ENCODE measurements around the gene TADA3.

The TADA3 gene

DNA sequence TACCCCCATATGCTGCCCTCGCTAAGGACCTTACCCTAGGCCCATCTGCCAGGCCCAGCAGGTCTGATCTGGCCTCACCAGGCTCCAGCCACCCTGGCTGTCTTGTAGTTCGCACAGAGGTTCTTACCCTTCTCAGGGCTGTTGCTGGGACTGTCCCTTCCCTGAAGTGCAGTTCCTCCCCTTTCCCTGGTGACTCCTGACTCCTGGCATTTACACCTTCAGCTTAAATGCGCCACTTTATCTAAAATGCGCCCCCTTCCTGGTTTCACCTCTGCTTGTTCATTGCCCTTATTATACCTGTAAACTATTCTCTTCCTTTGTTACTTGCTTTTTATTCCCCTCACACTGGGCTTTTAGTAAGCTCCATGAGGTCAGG, 17.0 kb upstream of the TADA3 start:
- DNase-seq = no peak

DNA sequence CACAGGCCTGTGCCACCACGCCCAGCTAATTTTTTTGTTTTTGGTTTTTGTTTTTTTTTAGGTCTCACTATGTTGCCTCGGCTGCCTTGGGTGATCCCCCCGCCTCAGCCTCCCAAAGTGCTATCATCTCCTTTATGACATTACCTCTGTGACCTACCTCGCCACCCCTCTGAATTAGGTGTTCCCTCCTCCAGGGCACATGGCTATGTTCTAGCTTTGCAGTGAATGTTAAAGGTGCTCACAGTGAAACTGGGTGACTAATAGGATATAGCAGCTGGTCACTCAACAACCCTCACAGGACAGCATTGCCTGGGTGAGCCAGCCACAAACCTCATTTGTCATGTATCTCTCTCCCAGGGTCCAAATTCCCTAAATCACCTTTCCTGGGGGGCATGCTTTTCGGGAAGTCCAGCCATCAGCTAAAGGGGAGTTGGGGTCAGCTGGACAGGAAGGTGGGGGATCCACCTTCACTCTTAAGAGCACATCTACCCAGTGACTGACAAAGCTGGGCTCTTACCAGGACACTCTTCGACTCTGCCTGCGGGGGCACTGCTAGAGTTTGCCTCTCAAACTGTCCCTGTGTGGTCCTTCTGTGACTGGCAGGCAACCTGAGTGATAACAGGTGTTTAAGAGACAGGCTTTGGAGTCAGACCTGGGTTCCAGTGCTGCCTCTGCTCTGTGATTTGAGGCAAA, 16.2 kb upstream of the TADA3 start:
- no peak for DNase-seq

DNA sequence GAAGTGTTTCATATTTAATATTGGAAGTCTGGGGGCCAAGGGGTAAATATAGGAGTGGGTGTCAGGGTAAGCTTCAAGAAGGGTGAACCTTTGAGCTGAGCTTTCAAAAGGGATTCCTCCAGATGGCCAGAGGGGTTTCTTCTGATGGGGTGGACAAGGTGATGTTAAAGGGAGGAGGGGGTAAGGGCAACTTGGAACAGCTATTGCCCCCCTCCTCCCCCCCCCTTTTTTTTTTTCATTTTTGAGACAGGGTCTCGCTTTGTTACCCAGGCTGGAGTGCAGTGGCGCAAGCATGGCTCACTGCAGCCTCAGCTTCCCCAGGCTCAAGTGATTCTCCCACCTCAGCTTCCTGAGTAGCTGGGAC, 15.7 kb upstream of the TADA3 start:
- no peak for DNase-seq

DNA sequence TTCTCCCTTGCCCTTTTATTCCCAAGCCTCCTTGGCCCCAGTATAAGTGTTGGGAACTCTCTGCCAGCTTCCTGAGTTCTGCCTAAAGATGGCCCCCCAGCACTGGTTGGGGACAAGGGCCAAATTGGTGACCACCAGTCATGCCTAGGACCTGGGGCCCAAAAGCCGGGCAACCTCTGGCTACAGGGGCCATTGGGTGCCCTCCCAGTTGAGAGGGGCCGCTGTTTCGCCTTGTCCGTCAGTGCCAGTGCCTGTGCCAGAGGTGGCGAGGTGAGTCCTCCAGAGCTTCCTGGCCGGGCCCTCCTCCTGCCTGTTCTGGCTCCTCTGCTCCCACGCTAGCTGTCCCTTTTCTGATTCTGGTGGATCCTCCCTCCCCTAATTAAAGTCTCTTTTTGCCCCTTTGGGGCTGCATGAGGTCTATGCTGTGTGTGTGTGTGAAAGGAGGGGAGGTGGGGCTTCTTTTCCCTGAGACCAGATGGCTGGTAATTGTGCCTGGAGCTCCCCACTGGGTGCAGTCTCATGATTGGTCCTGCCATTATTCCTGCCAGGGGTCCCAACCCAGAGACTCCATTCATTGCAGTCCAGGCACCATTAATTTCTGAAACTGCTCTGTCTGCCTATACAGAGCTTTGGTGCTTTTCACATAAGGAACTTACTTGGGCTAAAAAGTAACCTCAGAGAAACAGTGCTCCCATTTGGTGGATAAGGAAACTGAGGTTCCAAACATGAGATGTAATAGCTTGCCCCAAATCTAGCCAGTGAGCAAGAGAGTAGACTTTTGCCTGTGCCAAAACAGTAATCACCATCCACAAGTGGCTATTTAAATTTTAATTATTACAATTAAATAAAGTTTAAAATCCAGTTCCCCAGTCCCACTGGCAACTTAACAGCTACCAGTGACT, 14.7 kb upstream of the TADA3 start:
- DNase-seq = no peak

DNA sequence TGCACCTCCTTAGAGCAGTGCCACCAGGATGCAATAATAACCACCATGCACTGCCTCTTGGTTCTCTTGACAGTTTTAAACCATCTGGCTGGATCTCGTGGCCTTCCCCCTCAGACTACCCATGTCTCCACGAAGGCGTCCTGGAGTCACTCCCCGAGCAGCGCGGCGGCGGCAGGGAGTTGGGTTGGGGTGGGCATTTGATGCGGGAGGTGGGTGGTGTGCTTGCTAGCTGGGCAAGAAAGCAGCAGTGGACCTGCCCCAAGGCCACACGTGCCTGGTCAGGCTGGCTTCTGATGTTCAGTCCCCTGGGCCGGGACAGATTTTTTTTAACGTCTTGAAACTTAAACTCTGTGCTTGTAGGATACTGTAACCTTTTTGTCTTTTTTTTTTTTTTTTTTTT, 13.9 kb upstream of the TADA3 start:
- DNase-seq = no peak

DNA sequence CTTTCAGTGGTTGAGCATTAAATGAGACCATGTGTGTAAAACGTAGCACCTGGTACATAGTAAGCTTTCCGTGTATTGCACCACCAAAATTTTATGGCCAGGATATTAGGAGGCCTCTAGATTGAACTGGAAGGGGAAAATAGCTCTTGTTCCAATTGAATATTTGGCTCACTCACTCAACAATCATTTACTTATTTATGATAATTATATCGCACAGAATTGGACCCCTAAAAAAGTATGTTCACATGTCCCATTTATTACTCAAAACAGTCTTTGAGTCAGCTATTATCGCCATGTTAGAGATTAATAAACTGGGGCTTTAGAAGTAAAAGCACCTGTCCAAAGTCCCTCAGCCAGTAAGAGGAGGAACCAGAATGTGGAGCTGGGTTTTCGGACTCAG, 12.7 kb upstream of the TADA3 start:
- no peak for DNase-seq

DNA sequence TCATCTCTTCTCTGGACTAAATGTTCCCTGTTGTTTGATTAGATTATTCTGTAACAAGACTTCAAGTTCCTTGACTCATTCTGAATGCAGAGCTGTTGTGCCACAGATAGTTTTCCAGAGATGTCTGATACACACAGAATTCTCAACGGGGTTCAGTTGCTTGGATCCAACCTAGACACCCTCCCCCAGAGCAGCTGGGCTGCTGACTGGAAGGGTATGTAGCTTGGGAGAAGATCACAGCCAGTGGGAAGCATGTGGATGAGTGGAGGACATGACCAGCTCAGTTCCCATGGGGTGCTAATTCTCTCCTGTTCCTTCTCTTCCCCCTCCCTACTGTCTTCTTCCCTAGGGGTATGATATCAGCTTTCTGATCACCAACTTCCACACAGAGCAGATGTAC, 11.2 kb upstream of the TADA3 start:
- DNase-seq = no peak

DNA sequence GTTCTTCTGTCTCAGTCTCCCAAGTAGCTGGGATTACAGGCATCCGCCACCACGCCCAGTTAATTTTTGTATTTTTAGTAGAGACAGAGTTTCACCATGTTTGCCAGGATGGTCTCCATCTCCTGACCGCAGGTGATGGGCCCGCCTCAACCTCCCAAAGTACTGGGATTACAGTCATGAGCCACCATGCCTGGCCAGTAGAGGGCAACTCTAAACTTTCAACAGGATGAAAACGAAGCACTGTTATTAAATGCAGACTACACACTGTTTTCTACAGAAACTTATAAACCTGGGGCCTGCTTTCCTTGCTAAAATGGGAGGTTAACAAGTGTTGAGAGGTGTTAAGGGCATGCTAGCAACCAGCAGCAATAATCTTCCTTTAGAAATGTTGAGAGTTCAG, 8.3 kb upstream of the TADA3 start:
- DNase-seq = no peak

DNA sequence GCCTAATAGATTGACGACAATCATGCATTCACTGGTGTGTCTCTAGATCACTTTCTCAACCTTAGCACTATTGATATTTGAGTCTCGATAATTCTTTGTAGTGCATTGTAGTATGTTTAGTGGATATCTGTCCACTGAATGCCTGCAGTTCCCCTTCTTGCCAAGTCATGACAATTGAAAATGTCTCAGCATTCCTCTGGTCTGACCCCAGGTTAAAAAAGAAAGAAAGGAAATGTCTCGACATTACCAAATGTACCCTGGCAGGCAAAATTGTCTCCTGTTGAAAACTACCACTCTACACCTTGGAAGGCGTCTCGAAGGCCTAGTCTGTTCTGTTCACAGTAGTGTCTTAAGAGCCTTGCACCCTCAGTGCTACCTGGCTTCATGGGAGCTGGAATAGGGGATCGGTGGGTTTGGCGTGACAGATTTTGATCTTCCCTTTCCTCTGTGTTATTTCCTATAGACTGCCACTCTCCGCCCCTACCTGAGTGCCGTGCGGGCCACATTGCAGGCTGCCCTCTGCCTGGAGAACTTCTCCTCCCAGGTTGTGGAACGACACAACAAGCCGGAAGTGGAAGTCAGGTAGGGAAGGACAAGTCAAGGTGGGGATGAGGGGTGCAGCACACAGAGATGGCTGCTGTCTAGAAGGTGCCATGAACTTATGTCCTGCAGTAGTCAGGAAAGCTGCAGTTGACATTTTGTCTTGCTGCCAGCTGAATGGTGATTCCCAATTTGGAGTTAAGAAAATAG, 5.1 kb upstream of the TADA3 start:
- DNase-seq = no peak

DNA sequence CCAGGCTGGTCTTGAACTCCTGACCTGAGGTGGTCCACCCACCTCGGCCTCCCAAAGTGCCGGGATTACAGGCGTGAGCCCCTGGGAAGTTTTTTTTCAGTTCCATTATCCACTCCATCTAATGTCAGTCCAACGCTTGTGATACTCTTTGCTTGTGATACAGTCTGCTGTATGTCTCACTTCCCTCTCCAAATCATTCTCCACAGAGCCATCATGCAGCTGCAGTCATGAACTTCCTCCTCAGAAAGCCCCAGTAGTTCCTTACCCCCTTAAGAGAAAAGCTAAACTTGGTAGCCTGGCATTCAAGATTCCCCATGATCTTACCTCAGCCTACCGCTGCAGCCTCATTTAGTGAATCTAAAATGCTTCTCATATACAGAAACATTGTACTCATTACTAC, 2.9 kb upstream of the TADA3 start:
- no peak for DNase-seq

DNA sequence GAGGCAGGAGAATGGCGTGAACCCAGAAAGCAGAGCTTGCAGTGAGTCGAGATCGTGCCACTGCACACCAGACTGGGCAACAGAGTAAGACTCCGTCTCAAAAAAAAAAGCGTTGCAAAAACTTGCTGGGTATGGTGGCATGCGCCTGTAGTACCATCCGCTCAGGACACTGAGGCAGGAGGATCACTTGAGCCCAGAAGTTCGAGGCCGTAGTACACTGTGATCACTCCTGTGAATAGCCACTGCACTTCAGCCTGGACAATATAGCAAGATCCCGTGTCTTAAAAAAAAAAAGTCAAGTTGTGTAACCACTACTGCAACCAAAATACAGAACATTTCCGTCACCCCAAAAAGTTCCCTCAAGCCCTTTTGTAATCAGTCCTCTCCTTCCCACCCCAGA, 2.1 kb upstream of the TADA3 start:
- DNase-seq = no peak

DNA sequence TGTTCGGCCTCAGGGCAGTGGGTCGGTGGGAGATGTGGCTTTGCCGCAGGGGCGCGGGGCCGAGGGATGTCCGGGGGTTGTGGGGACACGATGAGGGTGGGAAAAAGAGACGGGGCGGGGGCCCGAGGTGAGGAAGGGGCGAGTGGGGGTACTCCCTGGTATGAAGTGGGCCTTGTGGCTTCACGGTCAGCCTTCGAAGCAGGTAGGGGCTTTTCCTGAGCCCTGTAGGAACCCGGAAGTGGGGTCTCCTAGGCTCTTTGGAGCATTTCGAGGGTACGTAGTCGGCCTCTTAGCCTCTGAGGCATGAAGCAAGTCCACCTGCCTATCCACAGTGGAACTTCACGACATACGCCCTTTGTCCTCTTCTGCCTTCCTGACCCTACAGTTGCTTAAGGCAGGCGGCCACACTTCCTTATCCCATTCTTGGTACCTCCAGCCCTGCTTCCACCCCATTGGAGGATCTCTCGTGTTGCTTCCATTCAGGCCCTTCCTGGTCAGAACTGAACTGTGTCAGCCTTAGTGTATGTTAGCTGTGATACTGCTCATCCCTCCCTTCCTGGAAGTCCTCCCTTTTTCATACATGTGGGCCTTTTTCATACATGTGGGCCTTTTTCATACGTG, 998 bp upstream of the TADA3 start:
- DNase-seq = no peak

DNA sequence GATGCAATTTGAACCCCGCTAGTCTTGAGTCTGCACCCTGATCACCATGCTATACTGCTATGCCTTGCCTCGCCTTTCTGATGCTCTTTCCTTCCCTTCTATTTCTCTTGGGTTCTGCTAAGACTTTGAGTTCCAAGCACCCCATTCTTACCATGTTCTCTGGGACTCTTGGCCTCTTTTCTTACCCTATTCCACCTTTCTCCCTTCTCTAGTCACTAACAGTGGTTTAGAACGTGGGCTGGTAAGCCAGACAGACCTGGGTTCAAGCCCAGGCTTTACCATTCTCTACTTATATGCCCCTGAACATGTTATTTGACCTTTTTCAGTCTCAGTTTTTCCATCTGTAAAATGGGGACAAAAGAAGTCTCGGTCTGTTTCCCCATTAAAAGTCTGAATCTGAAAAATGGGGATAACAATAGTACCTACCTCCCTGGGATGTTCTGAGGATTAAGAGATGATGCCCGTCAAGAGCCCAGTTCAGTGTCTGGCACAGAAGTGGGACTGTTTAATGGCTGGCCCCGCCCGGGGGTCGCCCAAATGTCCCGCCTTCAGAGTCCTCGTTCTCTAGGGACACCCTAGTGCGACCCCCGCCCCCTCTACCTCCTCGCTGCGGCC, 376 bp downstream of the TADA3 start:
- DNase-seq = no peak

DNA sequence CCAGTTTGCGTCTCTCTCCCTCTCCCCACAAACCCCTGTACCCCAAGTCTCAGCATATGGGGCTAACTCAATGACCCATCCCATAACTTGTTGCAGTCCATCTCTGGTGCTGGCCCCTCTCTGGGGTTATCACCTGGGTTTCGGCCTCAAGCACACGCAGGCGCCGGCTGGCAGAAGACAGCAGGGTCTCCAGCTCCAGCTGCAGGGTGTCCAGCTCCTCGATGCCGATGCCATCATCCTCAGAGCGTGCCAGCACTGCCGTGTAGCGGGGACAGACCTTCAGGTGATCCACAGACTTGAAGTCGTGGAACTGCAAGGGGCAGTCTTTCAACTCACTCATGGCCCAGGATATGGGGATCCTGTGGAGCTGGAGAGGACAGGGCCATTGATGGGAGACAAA, 1.1 kb downstream of the TADA3 start:
- no peak for DNase-seq

DNA sequence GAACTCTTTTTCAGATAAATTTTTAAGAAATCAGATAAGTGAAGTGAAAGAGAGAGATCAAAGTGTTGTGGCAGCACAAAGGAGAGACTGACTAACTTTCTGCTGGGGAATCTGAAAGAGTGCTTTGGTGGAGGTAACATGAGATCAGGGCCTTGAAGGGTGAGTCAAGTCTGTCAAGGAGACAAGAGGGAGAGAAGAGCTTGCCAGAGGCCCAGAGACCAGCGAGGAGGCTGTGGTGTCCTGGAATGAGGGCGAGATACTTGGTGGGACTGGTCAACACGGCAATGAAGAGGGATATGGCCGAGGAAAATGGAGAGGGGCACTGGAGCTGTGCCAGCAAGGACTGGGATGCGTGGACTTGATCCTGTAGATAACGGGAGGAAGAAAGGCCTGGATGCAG, 4.6 kb downstream of the TADA3 start:
- DNase-seq = no peak

DNA sequence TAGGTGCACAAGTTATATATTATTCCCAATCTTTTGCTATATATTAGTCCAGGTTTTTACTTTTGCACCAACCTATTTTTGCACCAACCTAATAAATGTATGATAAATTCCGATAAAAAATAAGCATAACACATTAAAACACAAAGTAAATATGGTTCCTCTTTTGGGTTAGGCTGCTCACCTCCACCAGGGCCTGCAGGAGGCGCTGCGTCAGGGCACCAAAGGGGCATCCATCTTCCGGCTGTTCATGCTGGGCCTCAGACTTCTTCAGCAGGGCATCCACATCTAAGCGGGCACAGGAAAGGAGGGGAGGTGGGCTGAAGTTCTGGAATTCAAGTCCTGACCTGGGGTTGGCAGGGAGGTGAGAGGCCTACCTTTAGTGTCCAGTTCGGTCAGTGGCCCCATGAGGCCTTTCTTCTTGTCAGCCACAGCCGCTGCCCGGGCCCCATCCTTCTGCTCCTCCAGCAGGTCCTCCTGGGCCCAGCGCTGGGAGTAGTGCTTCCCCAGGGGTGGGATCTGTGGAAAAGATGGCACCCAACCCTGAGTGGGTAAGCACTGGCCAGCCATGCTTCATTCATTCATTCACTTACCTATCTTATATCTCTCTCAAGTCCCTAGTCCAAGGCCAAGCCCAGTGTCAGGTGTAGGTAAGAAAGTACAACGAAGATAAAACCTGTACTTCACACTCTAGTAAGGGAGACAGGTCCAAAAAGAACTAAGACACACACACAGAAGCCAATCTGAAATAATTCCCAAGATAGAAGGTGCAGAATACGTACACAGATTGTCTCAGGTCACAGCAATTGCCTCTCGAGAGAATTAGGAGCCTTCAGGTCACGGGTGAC, 5.2 kb downstream of the TADA3 start:
- no peak for DNase-seq

DNA sequence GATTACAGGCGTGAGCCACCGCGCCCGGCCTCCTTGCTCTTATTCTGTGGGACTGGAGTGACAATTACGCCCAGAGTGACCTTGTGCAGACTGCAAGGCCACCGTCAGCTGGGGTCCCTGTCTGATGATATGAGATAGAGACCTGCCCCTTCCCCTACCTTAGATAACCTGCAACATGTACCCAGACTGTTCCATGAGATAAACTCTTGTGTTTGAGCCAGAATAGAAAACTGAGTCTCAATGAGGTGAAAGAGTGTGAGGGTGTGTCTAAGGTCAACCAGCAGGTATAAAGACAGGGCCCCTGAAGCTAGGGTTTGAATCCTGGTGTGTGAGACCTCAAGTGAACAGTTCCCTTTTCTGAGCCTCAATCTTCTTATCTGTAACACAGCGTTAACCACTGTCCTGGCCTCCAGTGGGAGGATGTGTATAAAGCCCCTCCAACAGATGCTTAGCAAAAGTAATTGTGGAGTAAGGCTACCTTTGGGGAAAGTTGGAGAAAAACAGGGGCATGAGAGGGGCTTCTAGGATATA, 6.0 kb downstream of the TADA3 start:
- no peak for DNase-seq

DNA sequence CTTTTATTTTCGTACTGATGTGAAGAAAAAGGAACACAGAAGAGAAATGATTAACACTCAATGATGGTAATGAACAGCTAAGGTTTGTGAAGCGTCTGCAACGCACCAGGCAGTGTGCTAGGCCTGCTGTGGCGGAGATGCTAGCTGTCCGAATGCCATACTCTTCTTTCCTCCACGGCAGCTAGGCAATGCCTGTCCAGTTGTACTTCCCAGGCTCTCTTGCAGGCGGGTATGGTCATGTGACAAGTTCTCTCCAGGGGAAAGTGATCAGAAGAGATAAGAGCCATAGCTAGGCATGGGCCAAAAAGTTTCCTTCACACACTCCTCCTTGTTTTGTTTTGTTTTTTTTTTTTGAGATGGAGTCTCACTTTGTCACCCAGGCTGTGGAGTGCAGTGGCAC, 6.7 kb downstream of the TADA3 start:
- DNase-seq = no peak

DNA sequence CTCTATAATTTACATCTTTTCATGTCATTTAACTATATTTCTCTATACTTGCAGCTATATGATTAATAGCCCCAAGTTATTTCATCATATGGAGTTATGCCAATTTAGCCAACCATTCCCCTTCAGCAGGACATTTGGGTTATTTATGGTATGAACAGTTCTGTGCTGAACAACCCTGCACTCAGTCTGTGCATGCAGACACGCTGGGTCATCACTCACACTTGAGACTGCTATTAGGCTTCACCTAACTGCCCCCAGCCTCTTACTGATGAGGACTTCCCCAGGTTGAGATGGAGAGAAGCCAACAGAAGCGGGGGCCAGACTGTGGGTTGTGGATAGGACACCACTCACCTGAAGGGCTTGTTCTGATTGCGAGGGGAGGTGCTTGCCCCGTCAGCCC, 7.3 kb downstream of the TADA3 start:
- no peak for DNase-seq

DNA sequence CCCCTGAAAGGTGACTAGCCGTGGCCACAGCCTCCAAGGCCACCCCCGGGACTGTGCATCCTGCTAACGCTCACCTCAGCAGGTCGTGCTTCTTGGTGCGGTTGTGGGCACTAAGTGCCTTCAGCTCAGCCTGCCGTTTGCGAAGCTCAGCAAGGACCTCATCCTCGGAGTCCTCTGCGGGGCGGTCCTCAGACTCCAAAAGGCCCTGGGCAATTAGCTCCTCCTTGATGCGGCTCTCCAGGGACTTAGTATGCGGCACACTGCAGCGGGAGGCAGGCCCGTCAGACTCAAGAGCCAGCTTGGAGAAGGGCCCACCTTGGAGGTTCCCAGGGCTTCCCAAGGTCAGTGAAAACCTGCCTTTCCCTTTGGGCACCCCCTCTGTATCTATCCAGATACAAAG, 8.3 kb downstream of the TADA3 start:
- no peak for DNase-seq

DNA sequence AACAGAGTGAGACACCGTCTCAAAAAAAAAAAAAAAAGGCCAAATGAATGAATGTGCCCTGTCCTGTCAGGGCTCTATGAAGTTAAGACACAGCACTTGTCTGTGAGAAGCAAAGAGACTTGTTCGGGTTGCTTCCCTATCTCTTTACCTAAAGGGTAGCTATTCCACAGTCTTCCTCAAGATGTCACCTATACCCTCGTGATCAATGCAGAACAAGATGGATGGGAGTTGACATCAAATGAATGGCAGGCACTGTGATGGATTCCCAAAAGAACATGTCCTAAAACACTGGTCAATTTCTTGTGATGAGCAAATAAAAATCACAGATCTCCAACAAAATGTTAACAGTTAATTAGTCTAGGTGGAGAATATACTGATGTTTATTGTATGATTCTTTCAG, 9.5 kb downstream of the TADA3 start:
- no peak for DNase-seq
